ENCODE results near the gene SH3D19.

The SH3D19 gene

GRCh38 chr4:151157543-151157942, 167.9 kb downstream of the SH3D19 start:
- TF ChIP-seq REST (IDR thresholded peaks at IDR 0.05; ENCODE audit: insufficient read depth in 1 of 2, low read depth in 2 of 2, low read length in 2 of 2), result no peak
- no peak for TF ChIP-seq SIN3A (IDR thresholded peaks at IDR 0.05; ENCODE audit: borderline replicate concordance, insufficient read depth, low read length)
- TF ChIP-seq FOXP2 (optimal IDR thresholded peaks at IDR 0.05; ENCODE audit: borderline replicate concordance, extremely low read depth, extremely low read length, insufficient read depth), result no peak
- no peak for TF ChIP-seq TAF1 (IDR thresholded peaks at IDR 0.05; ENCODE audit: borderline replicate concordance, insufficient read depth, low read length)
- TF ChIP-seq POLR2AphosphoS5 (IDR thresholded peaks at IDR 0.05; ENCODE audit: low read depth, low read length), result no peak

GRCh38 chr4:151153585-151153984, 171.8 kb downstream of the SH3D19 start:
- TF ChIP-seq SIN3A (IDR thresholded peaks at IDR 0.05; ENCODE audit: borderline replicate concordance, insufficient read depth, low read length) (no peak), FOXP2 (optimal IDR thresholded peaks at IDR 0.05; ENCODE audit: borderline replicate concordance, extremely low read depth, extremely low read length, insufficient read depth) (no peak), TAF1 (IDR thresholded peaks at IDR 0.05; ENCODE audit: borderline replicate concordance, insufficient read depth, low read length) (no peak), POLR2AphosphoS5 (IDR thresholded peaks at IDR 0.05; ENCODE audit: low read depth, low read length) (no peak), REST (IDR thresholded peaks at IDR 0.05; ENCODE audit: insufficient read depth in 1 of 2, low read depth in 2 of 2, low read length in 2 of 2) (no peak)

- TF ChIP-seq SIN3A (IDR thresholded peaks at IDR 0.05; ENCODE audit: borderline replicate concordance, insufficient read depth, low read length), result no peak
- no peak for TF ChIP-seq FOXP2 (optimal IDR thresholded peaks at IDR 0.05; ENCODE audit: borderline replicate concordance, extremely low read depth, extremely low read length, insufficient read depth)
- no peak for TF ChIP-seq REST (IDR thresholded peaks at IDR 0.05; ENCODE audit: insufficient read depth in 1 of 2, low read depth in 2 of 2, low read length in 2 of 2)
- TF ChIP-seq POLR2AphosphoS5 (IDR thresholded peaks at IDR 0.05; ENCODE audit: low read depth, low read length), result no peak
- TF ChIP-seq TAF1 (IDR thresholded peaks at IDR 0.05; ENCODE audit: borderline replicate concordance, insufficient read depth, low read length), result no peak
Observed at GRCh38 chr4:151152028-151152427, 173.4 kb downstream of the SH3D19 start.

GRCh38 chr4:151150821-151151580, 174.4 kb downstream of the SH3D19 start:
- no peak for TF ChIP-seq FOXP2 (optimal IDR thresholded peaks at IDR 0.05; ENCODE audit: borderline replicate concordance, extremely low read depth, extremely low read length, insufficient read depth)
- no peak for TF ChIP-seq TAF1 (IDR thresholded peaks at IDR 0.05; ENCODE audit: borderline replicate concordance, insufficient read depth, low read length)
- no peak for TF ChIP-seq REST (IDR thresholded peaks at IDR 0.05; ENCODE audit: insufficient read depth in 1 of 2, low read depth in 2 of 2, low read length in 2 of 2)
- TF ChIP-seq POLR2AphosphoS5 (IDR thresholded peaks at IDR 0.05; ENCODE audit: low read depth, low read length), result no peak
- no peak for TF ChIP-seq SIN3A (IDR thresholded peaks at IDR 0.05; ENCODE audit: borderline replicate concordance, insufficient read depth, low read length)

Measured in PFSK-1 (cell line).